Measurements from ENCODE around the gene COL6A2.

DNA sequence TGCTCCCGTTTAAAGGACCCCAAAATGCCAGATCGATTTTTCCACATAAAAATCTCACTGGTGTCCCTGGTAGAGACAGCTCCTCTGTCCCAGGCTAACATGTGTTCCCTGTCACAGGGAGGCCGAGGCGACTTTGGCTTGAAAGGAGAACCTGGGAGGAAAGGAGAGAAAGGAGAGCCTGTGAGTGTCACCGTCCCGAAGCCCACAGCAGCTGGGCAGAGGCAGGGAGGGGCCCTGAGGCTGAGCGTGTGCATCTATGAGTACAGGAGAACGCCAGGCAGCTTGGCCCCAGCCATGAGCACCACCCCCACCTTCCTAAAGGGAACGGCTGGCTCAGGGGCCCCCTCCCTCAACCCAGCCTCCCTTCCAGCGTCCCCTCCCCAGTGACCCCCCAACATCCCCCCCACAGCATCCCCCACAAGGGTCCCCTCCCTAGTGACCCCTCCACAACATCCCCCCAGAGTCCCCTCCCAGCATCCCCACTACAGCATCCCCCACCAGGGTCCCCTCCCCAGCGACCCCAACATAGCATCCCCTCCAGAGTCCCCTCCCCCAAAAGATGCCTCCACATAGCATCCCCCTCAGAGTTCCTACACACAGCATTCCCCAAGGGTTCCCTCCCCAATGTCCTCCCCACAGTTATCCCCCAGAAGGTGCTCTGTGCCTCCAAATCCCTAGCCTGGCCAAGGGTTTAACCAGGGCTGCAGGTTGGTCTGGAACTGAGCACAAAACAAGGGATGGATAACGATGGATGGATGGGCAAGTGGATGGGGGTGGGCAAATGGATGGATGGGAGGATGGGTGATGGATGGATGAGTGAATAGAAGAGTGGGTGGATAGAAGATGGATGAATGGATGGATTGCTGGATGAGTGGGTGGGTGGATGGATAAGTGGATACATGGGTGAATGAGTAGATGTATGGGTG lies 25.1 kb downstream of the COL6A2 start:
- TF ChIP-seq, protein P1, sequence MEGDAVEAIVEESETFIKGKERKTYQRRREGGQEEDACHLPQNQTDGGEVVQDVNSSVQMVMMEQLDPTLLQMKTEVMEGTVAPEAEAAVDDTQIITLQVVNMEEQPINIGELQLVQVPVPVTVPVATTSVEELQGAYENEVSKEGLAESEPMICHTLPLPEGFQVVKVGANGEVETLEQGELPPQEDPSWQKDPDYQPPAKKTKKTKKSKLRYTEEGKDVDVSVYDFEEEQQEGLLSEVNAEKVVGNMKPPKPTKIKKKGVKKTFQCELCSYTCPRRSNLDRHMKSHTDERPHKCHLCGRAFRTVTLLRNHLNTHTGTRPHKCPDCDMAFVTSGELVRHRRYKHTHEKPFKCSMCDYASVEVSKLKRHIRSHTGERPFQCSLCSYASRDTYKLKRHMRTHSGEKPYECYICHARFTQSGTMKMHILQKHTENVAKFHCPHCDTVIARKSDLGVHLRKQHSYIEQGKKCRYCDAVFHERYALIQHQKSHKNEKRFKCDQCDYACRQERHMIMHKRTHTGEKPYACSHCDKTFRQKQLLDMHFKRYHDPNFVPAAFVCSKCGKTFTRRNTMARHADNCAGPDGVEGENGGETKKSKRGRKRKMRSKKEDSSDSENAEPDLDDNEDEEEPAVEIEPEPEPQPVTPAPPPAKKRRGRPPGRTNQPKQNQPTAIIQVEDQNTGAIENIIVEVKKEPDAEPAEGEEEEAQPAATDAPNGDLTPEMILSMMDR (IDR thresholded peaks at IDR 0.05) = peak in 1 of 7 experiments; percentile 4
- no peak for TF ChIP-seq EP300 (IDR thresholded peaks at IDR 0.05)
